NCI-H2107 treated with DMSO at 0.1 percent for 48 hours (cell line): ENCODE measurements around the gene ABITRAM.
"Not testable (repeated sequence)": the region's sequence is repeated elsewhere in the genome, so short reads cannot be mapped to it uniquely, and the experiment has no call there.

Experiments
- DNase-seq: peaks from one replicate; lab custom pipeline; 2025; ENCODE audit not compliant: unreplicated experiment; lab: John Stamatoyannopoulos, UW

Gene ABITRAM, protein sequence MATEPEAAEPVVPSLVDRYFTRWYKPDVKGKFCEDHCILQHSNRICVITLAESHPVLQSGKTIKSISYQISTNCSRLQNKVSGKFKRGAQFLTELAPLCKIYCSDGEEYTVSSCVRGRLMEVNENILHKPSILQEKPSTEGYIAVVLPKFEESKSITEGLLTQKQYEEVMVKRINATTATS

DNA sequence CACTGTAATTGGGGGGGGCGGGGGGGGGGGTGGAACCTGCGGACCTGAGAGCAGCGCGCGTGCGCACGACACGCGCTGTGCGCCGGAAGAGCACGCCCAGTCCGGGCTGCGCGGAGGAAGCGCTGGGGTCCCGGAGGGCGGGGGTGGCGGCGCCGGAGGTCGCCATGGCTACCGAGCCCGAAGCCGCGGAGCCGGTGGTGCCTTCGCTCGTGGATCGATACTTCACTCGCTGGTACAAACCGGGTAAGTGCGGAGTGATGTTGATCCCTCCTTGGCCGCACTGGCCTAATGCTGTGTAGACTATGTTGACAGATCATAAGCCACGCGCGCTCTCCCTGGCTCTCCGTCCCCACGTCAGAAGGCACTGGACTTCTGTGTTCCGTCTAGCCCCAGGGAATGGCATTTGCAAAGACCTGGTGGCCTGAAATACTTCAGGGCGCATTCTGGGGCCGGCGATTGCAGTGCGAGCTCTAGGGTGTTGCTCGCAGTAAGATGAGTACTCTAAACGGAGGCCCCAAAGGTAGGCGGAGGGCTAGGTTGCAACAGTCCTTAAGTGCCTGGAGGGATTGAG is at the start of gene ABITRAM:
ABITRAM (plus strand) TSS at position 78 of the 571 bp plus-strand sequence; CDS start at position 165, 87 bp downstream.
- peak; percentile 80 for DNase-seq

DNA sequence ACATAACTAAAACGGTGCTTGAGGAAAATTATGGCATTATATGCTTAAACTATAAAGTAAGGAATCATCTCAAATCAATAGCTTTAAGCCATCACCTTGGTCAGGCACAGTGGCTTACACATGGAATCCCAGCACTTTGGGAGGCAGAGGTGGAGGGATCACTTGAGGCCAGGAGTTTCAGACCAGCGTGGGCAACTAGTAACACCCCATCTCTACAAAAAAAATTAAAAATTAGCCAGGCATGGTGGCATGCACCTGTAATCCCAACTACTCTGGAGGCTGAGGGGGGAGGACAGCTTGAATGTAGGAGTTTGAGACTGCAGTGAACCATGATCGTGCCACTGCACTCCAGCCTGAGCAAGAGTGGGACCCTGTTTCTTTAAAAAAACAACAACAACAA is 49.5 kb upstream of the ABITRAM start:
- DNase-seq, result no peak

DNA sequence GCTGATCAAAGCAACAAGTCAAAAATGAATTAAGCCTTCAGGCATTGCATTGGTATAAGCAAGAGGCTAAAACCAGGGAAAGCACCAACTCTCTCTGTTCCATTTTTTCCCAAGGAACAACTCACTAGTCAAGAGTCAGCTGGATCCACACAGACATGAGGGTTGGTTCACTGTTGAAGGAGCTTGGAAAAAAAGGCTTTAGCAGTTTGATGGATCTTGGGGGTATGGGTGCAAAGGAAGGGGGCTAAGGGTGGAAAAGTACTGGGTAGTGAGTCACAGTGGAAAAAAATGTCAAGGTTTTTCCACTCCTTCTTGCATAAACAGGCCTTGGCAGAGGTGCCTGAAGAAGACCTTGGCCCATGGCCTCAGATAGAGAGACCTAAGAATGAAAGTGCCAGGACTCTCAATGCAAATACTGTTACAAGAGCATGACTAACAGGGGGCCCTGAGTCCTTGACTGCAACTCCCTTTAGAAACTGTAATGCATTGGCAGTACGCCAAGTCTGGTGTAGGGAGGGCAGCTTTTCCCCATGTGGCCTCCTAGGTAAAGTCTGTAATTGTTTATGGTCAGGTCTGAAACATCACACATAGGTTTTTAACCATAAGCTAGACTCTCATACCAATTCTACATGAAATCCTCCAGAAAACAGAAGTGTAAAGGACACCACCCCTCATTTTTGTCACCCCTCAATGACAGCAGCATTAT is 48.4 kb upstream of the ABITRAM start:
- peak; percentile 45 for DNase-seq

DNA sequence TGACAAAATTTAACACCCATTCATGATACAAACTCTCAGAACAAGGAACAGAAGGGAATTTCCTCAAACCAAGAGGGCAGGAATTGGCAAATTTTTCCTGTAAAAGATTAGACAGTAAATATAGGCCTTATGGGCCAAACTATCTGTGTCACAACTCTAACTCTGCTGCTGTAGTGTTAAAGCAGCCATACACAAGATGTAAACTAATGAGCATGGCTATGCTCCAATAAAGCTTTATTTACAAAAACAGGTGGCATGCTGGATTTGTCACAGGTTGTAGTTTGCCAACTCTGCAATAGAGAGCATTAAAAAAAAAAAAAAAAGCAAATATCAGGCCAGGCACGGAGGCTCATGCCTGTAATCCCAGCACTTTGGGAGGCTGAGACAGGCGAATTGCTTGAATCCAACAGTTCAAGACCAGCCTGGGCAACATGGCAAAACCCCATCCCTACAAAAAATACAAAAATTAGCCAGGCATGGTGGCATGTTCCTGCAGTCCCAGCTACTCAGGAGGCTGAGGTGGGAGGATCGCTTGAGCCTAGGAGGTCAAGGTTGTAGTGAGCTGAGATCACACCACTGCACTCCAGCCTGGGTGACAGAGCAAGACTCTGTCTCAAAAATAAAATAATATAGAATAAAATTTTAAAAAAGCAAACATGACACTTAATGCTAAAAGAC is 47.5 kb upstream of the ABITRAM start:
- not testable (repeated sequence) for DNase-seq

DNA sequence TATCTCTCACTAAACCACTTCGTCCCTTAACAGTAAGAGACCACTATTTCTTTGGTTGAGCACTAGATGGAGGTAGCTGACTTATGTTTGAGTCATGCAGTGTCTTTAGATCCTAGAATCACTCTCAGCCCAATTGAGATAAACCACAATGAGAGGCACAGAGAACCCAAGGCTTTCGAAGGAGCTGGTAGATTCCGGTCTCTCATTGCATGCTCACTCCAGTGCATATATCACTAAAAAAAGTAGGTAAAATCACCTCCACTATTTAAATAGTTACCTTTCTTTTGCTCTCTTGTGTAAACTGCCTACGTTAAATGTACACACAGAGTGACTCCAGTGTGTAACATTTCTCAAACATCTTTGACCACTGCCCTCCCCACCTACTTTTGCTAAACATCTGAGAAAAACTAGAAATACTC is 44.5 kb upstream of the ABITRAM start:
- peak; percentile 10 for DNase-seq

DNA sequence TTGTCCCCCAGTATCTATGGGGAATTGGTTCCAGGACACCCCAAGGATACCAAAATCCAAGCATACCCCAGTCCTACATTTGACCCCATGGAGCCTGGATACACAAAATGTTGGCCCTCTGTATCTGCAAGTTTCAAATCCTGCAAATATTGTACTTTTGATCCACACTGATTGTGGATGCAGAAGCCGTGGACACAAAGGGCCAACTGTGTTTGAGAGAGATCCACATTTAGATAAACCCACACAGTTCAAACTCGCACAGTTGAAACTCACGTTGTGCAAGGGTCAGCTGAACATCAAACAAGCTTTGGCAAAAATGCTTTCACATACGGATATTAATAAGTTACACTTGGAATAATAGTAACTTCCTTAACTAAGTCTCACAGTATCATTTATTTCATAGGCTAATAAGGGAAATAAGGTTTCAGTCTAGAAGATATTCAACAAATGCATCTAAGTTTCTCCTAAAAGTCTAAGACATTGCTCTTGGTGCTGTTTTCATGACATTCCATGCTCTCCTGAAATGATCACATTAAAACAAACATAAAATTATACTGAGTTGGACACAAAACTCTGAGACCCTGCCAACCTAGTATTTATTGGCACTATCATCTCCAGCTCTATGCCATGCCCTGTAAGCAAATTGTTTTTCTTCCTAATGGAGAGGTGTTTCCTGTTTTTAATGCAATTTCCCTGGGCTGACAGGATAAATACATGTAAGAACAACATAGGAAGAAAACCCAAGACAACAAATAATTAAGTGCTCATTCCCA is 39.8 kb upstream of the ABITRAM start:
- DNase-seq, result no peak

DNA sequence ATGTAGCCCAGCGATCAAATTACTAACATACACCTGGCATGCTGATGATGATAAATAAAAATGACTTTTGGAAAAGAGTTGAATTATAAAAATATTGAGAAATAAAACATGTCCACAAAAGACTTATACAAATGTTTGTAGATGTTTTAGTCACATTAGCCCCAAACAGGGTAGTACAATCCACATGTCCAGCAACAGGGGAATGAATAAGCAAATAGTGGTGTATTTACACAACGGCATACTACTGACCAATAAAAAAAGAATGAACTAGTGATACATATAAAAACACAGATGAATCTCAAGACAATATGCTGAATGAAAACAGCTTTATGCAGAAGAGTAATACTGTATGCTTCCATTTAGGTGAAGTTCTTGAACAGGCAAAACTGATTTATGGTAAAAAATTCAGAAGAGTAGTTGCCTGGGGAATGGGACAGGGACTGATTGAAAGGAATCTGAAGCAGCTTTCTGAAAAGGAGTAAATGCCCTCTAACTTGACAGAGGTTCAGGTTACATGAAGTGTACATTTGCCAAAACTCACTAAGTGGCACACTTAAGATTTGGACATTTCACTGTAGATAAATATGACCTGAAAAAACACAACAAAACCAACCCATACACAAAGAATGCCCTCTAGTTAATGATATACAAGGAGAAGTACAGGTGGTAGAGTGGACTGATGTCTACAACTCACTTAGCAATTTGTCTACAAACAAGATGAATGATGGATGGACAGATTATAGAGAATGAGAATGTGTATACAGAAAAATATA is 36.7 kb upstream of the ABITRAM start:
- no peak for DNase-seq

DNA sequence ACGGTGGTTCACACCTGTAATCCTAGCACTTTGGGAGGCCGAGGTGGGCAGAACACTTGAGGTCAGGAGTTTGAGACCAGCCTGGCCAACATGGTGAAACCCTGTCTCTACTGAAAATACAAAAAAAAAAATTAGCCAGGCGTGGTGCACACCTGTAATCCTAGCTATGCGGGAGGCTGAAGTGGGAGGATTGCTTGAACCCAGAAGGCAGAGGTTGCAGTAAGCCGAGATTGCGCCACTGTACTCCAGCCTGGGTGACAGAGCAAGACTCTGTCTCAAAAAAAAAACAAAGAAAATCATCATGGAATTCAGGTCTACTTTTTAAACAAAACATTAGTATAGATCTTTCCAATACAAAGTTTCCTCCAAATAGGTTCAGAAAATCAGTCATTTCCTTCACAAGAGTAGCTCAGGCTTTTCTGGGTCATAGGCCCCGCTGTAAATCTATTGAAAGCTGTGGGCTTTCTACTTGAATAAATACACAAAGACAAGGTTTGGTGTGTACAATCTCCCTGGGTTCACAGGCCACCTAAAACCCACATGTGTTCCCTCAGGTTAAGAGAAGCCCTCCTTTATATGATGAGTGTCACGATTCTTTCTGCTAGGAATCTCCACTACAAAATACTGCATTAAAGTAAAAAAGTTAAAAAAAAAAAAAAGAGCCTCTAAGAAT is 35.0 kb upstream of the ABITRAM start:
- DNase-seq, result not testable (repeated sequence)

DNA sequence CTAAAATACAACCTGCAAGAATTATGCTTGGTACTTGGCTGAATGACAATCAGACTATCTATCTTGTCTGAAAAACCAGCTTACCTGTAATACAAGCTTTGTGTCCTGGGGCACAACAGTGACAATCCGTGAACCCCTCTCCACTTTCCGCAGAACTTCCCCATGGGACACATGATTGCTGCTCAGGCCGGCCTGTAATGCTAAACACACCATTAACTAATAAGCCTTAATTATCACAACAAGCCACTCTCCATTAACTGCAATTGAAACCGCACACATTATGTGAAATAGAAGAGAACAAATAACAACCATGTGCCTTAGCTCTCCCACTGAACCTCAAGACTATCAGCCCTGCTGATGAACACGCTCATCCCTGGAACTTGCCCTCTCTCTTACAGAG is 34.0 kb upstream of the ABITRAM start:
- DNase-seq, result no peak

DNA sequence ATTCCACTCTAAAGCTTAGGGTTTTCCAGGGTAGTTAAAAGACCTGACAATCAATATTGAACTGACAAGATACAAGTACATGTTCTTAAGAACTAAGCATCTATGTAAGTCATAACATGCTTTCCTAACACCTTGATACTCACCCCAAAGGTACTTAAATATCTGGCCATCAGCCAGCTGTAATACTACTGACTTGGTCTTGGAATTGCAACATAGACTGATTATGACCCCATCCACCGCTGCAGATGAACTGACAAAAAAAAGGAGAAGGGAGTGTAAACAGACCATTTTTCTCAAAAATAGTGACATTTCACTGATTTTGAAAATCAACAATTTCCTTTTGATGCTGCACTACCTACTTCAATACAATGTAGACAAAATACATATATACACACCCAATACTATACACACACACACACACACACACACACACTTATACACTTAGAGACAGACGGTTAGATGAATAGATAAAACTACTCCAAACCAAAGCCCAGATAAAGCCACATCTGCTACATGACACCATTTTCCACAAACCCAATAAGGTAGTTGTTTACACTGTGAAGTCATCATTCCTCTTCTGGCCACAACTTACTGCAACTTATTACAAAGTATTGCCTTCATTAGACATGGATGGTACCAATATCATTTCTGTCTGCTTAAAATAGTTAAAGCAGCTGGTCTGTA is 30.6 kb upstream of the ABITRAM start:
- no peak for DNase-seq

DNA sequence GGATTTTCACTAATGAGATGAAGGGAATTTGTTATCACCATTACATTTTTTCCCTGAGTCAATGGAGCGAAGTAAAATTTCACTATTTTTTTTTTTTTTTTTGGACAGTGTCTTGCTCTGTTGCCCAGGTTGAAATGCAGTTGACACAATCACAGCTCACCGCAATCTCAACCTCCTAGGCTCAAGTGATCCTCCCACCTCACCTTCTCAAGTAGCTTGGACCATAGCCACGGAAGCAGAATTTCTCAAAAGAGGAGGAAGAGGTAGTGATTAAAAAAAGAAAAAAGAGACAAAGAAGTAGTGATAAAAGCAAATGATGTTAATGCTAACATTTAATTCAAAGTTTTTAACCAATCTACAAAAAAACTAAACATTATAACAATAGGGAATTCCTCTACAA is 30.0 kb upstream of the ABITRAM start:
- DNase-seq, result no peak

DNA sequence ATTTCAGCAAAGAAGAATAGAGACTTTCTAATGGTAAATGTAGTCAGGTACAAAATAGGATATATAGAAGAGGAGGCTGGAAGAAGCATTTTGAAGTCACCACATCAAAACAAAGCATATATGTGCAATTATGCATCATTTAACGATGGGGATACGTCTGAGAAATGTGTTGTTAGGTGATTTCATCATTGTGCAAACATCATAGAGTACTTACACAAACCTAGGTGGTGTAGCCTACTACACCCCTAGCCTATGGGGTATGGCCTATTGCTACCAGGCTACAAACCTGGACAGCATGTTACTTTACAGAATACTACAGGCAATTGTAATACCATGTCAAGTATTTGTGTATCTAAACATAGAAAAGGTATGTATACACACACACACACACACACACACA is 28.7 kb upstream of the ABITRAM start:
- DNase-seq, result no peak

DNA sequence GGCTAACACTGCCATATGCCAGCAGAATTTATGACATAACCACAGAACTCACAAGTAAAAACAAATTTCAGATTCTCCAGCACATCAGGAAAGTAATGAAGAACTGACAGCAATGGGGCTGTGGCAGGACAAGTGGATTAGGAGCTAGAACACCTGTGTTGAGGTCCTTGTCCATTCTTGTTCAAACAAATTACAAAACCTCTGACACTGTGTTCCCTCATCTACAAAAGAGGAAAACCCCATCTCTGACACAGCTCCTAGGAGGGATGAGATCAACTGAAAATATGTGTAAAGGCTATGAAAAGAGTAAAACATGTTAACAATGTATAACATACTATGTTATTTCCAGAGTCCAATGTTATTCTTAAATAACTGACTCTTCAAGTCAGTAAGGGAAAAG is 23.8 kb upstream of the ABITRAM start:
- no peak for DNase-seq

DNA sequence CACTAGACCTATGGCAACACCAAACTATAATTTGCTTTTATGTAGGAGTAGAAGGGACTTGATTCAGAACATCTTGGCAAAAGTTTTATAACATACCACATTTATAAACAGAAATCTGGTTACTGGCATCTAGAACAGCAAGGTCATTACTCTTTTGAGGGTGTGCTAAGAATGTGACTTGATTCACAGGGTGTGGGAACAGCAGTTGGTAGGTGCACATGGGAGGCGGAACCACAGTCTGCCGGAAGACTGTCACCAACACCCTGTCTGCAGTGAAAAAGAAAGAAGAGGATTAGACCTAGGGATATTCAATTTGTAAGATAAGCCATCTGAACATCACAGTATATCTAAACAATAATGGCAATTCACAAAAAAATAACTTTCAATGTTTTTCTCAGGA is 23.3 kb upstream of the ABITRAM start:
- no peak for DNase-seq

DNA sequence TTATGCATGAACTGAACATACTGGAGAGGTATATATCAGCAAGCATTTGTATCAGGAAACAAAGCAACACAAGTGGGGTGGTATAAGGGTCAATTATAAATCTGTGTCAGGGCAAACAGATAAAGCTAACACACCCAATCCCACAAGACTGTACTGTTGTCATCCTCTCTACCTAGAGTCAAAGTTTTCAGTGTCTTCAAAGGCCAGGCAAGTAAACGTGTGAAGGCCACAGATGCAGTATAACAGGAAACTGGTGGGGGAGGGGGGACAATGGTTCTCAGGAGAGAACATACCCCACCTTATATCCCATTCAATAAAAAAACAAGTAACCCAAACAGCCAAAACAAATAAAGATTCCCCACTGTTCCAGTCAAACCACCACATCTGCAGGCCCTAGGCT is 22.4 kb upstream of the ABITRAM start:
- DNase-seq, result no peak

DNA sequence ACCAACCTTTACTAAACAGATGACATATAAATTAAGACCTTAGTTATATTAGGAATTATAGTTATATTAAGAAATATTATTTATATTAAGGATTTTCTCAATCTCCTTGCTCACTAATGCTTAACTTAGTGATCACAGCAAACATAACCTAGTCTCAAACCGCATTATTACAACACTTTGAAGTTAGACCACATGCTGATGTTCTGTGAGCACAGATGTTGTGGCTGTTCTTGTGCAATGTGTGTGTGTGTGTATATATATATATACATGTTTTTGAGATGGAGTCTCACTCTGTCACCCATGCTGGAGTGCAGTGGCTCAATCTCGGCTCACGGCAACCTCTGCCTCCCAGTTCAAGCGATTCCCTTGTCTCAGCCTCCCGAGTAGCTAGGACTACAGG is 20.8 kb upstream of the ABITRAM start:
- DNase-seq, result no peak

DNA sequence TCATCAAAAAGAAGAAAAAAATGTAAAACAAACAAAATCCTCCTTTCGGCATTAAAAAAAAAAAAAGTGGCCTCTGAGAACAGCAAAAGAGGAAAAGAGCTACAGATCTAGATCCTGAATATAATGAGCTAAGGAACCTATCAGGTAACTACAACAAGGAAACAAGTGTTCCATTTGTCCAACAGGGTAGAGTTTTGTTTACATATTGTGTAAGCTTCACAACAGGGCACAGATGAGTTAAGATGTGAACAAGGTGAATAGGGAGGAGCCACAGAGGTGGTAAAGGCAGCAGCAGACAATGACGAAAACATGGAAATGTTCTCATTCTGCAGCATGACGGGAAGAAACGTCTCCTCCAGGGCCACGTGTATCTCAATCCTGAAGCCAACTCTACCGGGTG is 14.7 kb upstream of the ABITRAM start:
- DNase-seq, result no peak

DNA sequence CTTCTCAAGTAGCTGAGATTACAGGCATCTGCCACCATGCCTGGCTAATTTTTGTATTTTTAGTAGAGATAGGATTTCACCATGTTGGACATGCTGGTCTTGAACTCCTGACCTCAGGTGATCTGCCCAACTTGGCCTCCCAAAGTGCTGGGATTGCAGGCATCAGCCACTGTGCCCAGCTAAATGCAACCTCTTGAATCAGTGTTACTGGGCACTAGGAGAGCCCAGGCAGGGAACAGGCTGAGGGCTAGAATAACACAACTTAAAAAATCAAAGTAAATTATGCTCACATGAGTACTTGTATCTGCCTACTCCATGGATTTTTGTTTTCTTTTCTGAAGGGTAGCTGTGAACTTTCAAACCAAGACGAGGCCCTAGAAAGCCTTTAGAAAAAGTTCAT is 13.8 kb upstream of the ABITRAM start:
- DNase-seq, result not testable (repeated sequence)

DNA sequence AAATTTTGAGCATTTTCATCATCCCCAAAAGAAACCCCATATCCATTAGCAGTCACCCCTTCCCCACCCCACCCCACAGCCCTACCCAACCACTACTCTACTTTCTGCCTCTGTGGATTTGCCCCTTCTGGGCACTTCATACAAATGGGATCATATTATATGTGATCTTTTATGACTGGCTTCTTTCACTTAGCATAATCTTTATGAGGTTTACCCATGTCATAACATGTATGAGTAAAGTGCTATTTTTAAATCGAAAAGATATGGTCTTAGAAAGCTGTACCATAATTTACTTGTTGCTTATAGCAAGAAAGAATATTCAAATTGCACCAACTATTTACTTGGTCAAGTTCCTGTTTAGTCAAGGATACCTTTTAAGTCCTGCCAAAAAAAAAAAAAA is 13.0 kb upstream of the ABITRAM start:
- DNase-seq, result no peak
